ENCODE data around the gene MACROD1. TPM values are rescaled to one million over a fixed set of nuclear protein-coding genes. Genes with fewer than 3 reads are reported as not detected.

The MACROD1 gene, protein sequence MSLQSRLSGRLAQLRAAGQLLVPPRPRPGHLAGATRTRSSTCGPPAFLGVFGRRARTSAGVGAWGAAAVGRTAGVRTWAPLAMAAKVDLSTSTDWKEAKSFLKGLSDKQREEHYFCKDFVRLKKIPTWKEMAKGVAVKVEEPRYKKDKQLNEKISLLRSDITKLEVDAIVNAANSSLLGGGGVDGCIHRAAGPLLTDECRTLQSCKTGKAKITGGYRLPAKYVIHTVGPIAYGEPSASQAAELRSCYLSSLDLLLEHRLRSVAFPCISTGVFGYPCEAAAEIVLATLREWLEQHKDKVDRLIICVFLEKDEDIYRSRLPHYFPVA
- total RNA-seq (10 to 100 TPM; 23.3 to 33.9 (median 25.8) TPM), polyA plus RNA-seq (10 to 100 TPM; 14.2 to 16.8 (median 14.8) TPM)

DNA sequence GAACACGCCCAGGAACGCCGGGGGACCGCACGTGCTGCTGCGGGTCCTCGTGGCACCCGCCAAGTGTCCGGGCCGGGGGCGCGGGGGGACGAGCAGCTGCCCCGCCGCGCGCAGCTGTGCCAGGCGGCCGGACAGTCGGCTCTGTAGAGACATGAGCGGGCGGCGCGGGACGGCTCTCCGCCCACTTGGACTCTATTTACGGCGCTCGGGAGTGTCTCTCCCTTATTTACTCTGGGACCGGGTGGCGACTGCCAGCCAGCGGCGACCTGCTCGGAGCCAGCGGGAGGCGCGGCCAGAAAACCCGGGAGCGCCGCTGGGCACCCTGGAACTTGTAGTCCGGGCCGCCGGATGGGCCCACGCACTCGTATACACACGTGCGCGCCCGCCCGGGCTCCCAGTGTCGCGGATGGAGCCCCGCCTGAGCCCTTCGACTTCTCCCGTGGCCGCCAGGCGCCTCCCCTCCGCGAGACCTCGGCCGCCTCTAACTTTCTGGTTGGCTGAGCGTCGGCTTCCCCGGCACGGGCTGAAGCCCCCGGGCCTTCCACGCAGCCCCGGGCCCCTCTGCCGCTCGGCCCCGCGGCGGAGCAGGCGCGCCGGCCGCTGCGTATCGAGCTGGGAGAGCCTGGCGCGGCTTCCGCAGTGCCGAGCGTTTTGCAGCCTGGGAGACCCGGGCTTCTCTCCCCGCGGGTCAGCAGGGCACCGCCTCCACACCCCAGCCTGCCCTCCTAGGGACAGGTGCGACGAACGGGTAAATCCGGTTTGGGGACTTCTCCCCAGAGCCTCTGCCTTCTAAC is at the start of gene MACROD1:
MACROD1 (minus strand) TSS at position 272 of the 794 bp plus-strand sequence; CDS start at position 153, 119 bp downstream.
- no peaks in the 10 kb centered on the region for H3K27me3 ChIP-seq
- TF ChIP-seq, protein P1, sequence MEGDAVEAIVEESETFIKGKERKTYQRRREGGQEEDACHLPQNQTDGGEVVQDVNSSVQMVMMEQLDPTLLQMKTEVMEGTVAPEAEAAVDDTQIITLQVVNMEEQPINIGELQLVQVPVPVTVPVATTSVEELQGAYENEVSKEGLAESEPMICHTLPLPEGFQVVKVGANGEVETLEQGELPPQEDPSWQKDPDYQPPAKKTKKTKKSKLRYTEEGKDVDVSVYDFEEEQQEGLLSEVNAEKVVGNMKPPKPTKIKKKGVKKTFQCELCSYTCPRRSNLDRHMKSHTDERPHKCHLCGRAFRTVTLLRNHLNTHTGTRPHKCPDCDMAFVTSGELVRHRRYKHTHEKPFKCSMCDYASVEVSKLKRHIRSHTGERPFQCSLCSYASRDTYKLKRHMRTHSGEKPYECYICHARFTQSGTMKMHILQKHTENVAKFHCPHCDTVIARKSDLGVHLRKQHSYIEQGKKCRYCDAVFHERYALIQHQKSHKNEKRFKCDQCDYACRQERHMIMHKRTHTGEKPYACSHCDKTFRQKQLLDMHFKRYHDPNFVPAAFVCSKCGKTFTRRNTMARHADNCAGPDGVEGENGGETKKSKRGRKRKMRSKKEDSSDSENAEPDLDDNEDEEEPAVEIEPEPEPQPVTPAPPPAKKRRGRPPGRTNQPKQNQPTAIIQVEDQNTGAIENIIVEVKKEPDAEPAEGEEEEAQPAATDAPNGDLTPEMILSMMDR (IDR thresholded peaks at IDR 0.05), result no peak
- TF ChIP-seq EP300 (IDR thresholded peaks at IDR 0.05) (no peak), POLR2AphosphoS5 (IDR thresholded peaks at IDR 0.05) (peak; percentile 17 to 66 (median 57)), POLR2A (IDR thresholded peaks at IDR 0.05) (no peak)
- no peaks in the 10 kb centered on the region for H3K36me3 ChIP-seq
- intact Hi-C loops (cut with DNase I), result no loop called here
- H3K27ac ChIP-seq, result peak within 1 kb of the TSS; percentile 72 to 78 (median 77)
- peaks cover 0 to 23% (median 16%) of the 10 kb centered on the region in 4 donors for H3K4me1 ChIP-seq
- DNase-seq, result peak; percentile 93
- H3K9me3 ChIP-seq, result no peaks in the 10 kb centered on the region
- WGBS, 2 donors, result 0 to 1% methylated on average over 92 of the region's 92 CpGs
- peak within 1 kb of the TSS; percentile 65 to 85 (median 79) for H3K4me3 ChIP-seq

DNA sequence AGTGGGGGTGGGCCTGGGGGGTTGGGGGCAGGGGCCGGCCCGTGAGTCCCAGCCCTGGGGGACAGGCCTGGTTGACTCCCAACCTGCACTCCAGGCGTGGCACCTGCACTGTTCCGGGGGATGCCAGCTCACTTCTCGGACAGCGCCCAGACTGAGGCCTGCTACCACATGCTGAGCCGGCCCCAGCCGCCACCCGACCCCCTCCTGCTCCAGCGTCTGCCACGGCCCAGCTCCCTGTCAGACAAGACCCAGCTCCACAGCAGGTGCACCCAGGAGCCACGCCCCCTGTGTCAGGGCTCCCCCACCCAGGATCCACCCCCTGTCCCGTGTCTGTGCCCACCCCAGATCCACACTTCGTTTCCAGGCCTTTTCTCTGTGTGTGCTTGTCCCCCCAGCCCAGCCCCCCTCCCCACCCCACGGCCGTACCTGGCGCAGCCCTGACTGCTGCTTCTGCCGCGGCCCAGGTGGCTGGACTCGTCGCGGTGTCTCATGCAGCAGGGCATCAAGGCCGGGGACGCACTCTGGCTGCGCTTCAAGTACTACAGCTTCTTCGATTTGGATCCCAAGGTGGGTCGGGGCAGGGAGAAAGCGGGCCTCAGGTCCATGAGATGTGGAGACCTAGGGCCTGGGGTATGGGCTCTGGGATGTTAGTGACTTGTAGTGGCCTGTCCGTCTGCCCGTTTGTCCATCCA is 45.4 kb upstream of the MACROD1 start:
- no peak for DNase-seq
- 79 to 88% methylated on average over 30 of the region's 30 CpGs for WGBS, 2 donors

DNA sequence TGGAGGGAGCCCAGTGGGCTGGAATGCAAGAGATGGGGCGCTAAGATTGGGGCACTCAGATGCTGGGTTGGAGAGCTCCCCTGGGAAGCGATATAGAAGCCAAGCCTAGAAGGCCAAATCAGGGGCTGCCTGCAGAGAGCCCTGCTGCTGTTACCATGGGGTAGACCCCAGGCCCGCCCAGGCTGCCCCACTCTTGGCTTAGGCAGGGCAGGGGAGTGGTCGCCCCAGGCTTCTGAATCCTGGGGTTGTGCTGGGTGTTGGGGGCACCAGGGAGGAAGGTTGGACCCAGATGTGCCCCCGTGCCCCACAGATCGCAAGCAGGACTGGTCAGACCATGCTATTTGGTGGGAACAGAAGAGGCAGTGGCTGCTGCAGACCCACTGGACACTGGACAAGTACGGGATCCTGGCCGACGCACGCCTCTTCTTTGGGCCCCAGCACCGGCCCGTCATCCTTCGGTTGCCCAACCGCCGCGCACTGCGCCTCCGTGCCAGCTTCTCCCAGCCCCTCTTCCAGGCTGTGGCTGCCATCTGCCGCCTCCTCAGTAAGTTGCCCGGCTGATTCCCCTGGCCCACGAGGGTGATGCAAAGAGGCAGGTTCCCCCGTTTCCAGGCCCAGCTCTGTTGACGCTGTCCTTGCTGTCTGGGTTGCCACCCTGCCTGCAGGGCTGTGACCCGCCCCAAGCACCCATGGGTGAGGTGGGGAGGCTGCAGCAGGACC is 44.5 kb upstream of the MACROD1 start:
- no peaks in the 10 kb centered on the region for H3K9me3 ChIP-seq
- DNase-seq, result no peak
- H3K27me3 ChIP-seq, result no peaks in the 10 kb centered on the region
- intact Hi-C loops (cut with DNase I), result no loop called here
- peaks cover 0 to 18% (median 6%) of the 10 kb centered on the region in 4 donors for H3K4me1 ChIP-seq
- no peak overlapping the region for H3K27ac ChIP-seq
- WGBS, 2 donors, result 95% methylated on average over 24 of the region's 24 CpGs
- TF ChIP-seq EP300 (IDR thresholded peaks at IDR 0.05), result no peak
- TF ChIP-seq, protein P1 (IDR thresholded peaks at IDR 0.05), result no peak
- no peak for TF ChIP-seq POLR2AphosphoS5 (IDR thresholded peaks at IDR 0.05)
- no peak for TF ChIP-seq POLR2A (IDR thresholded peaks at IDR 0.05)
- peaks cover 0 to 5% (median 0%) of the 10 kb centered on the region in 4 donors for H3K36me3 ChIP-seq
- H3K4me3 ChIP-seq, result no peak overlapping the region

More for the DNA sequence above, 45.4 kb upstream of the MACROD1 start:
- Histone ChIP-seq H3K36me3 (no peaks in the 10 kb centered on the region), H3K9me3 (no peaks in the 10 kb centered on the region), H3K4me1 (peaks cover 0 to 18% (median 6%) of the 10 kb centered on the region in 4 donors), H3K27ac (no peak overlapping the region), H3K4me3 (no peak overlapping the region), H3K27me3 (no peaks in the 10 kb centered on the region)
- intact Hi-C loops (cut with DNase I), result no loop called here
- no peak for TF ChIP-seq EP300 (IDR thresholded peaks at IDR 0.05)
- TF ChIP-seq POLR2A (IDR thresholded peaks at IDR 0.05), result no peak
- TF ChIP-seq, protein P1 (IDR thresholded peaks at IDR 0.05), result no peak

DNA sequence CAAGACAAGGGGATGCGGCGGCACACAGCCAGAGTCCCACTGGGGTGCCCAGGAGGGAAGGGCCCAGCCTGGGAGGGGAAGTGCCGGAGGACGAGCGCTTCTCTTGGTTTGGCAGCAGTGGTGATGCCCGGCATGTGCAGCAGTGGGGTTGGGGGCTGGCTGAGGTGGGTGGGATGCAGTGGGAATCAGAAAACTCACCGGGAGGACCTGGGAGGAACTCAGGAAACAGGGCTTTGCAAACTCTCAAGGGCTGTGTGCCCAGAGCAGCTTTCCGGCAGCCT is 43.6 kb upstream of the MACROD1 start:
- DNase-seq, result no peak
- Histone ChIP-seq H3K27me3 (no peaks in the 10 kb centered on the region), H3K9me3 (no peaks in the 10 kb centered on the region), H3K27ac (no peak overlapping the region), H3K4me3 (no peak overlapping the region), H3K4me1 (peaks cover 0 to 27% (median 11%) of the 10 kb centered on the region in 4 donors), H3K36me3 (peaks cover 0 to 11% (median 0%) of the 10 kb centered on the region in 4 donors)
- WGBS, 2 donors, result 92 to 93% methylated on average over 8 of the region's 8 CpGs
- TF ChIP-seq EP300 (IDR thresholded peaks at IDR 0.05) (no peak), POLR2AphosphoS5 (IDR thresholded peaks at IDR 0.05) (no peak), POLR2A (IDR thresholded peaks at IDR 0.05) (no peak)
- TF ChIP-seq, protein P1 (IDR thresholded peaks at IDR 0.05), result no peak
- intact Hi-C loops (cut with DNase I), result no loop called here
